HEK293 (cell line): Measurements from ENCODE around the gene INHBB.

Experiments
- CTCF ChIA-PET: fragments of 350-600 bp; formaldehyde crosslinking; extraction: SDS; loops from one replicate; lab custom pipeline; 2021; ENCODE audit warnings: antibody characterized with exemption; lab: Yijun Ruan, JAX
- POLR2A ChIA-PET: fragments of 300-600 bp; formaldehyde crosslinking; extraction: SDS; loops from one replicate; lab custom pipeline; 2020; ENCODE audit warnings: antibody characterized with exemption, inconsistent platforms; lab: Yijun Ruan, JAX
- H3K27ac ChIP-seq: fragments of 200-500 bp; sonication (Bioruptor generic); 2 replicates; pipeline ENCODE4 v1.5.1; 2014; ENCODE audit warnings: low read depth, low read length, control low read depth, inconsistent platforms; ENCODE audit errors: extremely low read depth
- H3K36me3 ChIP-seq, 2 experiments: fragments of 200-500 bp in 1 of 2; sonication (Bioruptor generic) in 1 of 2; 1 replicate in 1 of 2; 2 replicates in 1 of 2; pipeline ENCODE4 v1.5.1; 2014 to 2017; ENCODE audit warnings: inconsistent platforms in 2 of 2, low read length in 2 of 2; ENCODE audit not compliant: control insufficient read depth in 2 of 2, insufficient read depth in 1 of 2
- H3K4me1 ChIP-seq: fragments of 200-500 bp; sonication (Bioruptor generic); 2 replicates; pipeline ENCODE4 v1.5.1; 2014; ENCODE audit warnings: mild to moderate bottlenecking, low read length, inconsistent platforms; ENCODE audit not compliant: control insufficient read depth, insufficient read depth
- H3K4me3 ChIP-seq: 2 replicates; pipeline ENCODE4 v1.5.1; 2011; ENCODE audit warnings: low read depth, mild to moderate bottlenecking, control low read depth, low read length, moderate library complexity
- H3K9me3 ChIP-seq: fragments of 200-500 bp; sonication (Bioruptor generic); 2 replicates; pipeline ENCODE4 v1.5.1; 2014; ENCODE audit warnings: low read depth, low read length, inconsistent platforms; ENCODE audit not compliant: control insufficient read depth, insufficient read depth
- GLIS2 ChIP-seq: fragments of 450-650 bp; formaldehyde crosslinking; IDR thresholded peaks from 2 replicates; pipeline ENCODE4 v1.5.1; 2016; ENCODE audit warnings: missing biosample characterization, missing genetic modification characterization
- ZBTB1 ChIP-seq: fragments of 450-650 bp; formaldehyde crosslinking; IDR thresholded peaks from 2 replicates; pipeline ENCODE4 v1.5.1; 2016; ENCODE audit warnings: missing biosample characterization, missing genetic modification characterization
- ZBTB7A ChIP-seq: fragments of 450-650 bp; formaldehyde crosslinking; IDR thresholded peaks from 2 replicates; pipeline ENCODE4 v1.5.1; 2016; ENCODE audit warnings: low read depth, missing biosample characterization, missing genetic modification characterization
- ZFP3 ChIP-seq: fragments of 450-650 bp; formaldehyde crosslinking; IDR thresholded peaks from 2 replicates; pipeline ENCODE4 v1.5.1; 2016; ENCODE audit warnings: low read depth, missing biosample characterization, missing genetic modification characterization
- ZFP41 ChIP-seq: fragments of 450-650 bp; formaldehyde crosslinking; IDR thresholded peaks from 2 replicates; pipeline ENCODE4 v1.5.1; 2016; ENCODE audit warnings: missing biosample characterization, missing genetic modification characterization, borderline replicate concordance
- ZIC2 ChIP-seq: fragments of 450-650 bp; formaldehyde crosslinking; IDR thresholded peaks from 2 replicates; pipeline ENCODE4 v1.5.1; 2016; ENCODE audit warnings: missing biosample characterization, missing genetic modification characterization
- ZNF174 ChIP-seq: fragments of 450-650 bp; formaldehyde crosslinking; IDR thresholded peaks from 2 replicates; pipeline ENCODE4 v1.5.0; 2017; ENCODE audit warnings: missing biosample characterization, mild to moderate bottlenecking, missing genetic modification characterization
- ZNF184 ChIP-seq: fragments of 450-650 bp; IDR thresholded peaks from 2 replicates; pipeline ENCODE4 v1.5.1; 2018; ENCODE audit warnings: missing biosample characterization, mild to moderate bottlenecking, missing genetic modification characterization
- ZNF274 ChIP-seq, 2 experiments: fragments of 200-500 bp in 1 of 2; fragments of 450-650 bp in 1 of 2; sonication (Bioruptor generic) in 1 of 2; formaldehyde crosslinking in 1 of 2; IDR thresholded peaks; 2 replicates each; pipeline versions ENCODE4 v1.5.1 to v1.6.1; 2014 to 2016; ENCODE audit warnings: borderline replicate concordance in 1 of 2, inconsistent platforms in 1 of 2, low read length in 1 of 2, missing biosample characterization in 1 of 2, missing genetic modification characterization in 1 of 2
- ZNF335 ChIP-seq: fragments of 450-650 bp; formaldehyde crosslinking; conservative IDR thresholded peaks from 2 replicates; pipeline ENCODE4 v1.5.1; 2016; ENCODE audit warnings: missing biosample characterization, missing genetic modification characterization
- ZNF48 ChIP-seq: fragments of 450-650 bp; formaldehyde crosslinking; IDR thresholded peaks from 2 replicates; pipeline ENCODE4 v1.5.1; 2016; ENCODE audit warnings: missing biosample characterization, missing genetic modification characterization
- ZNF600 ChIP-seq: fragments of 450-650 bp; formaldehyde crosslinking; IDR thresholded peaks from 2 replicates; pipeline ENCODE4 v1.5.1; 2016; ENCODE audit warnings: missing biosample characterization, missing genetic modification characterization
- ZNF791 ChIP-seq: fragments of 450-650 bp; formaldehyde crosslinking; IDR thresholded peaks from 2 replicates; pipeline ENCODE4 v1.5.1; 2016; ENCODE audit warnings: missing biosample characterization, missing genetic modification characterization
- TF ChIP-seq, protein P1 (sequence below): fragments of 450-650 bp; formaldehyde crosslinking; IDR thresholded peaks from 2 replicates; pipeline ENCODE4 v1.5.1; 2017; ENCODE audit warnings: missing biosample characterization, missing genetic modification characterization
- TF ChIP-seq, protein P2 (sequence below): fragments of 450-650 bp; formaldehyde crosslinking; IDR thresholded peaks from 2 replicates; pipeline ENCODE4 v1.5.1; 2017; ENCODE audit warnings: missing biosample characterization, missing genetic modification characterization
- TF ChIP-seq, protein P3 (sequence below): fragments of 450-650 bp; formaldehyde crosslinking; IDR thresholded peaks from 2 replicates; pipeline ENCODE4 v1.5.1; 2016; ENCODE audit warnings: missing biosample characterization, missing genetic modification characterization
- TF ChIP-seq, protein P4 (sequence below): fragments of 450-650 bp; formaldehyde crosslinking; IDR thresholded peaks from 2 replicates; pipeline ENCODE4 v1.5.1; 2016; ENCODE audit warnings: missing biosample characterization, missing genetic modification characterization
- TF ChIP-seq, protein P5 (sequence below): fragments of 450-650 bp; formaldehyde crosslinking; IDR thresholded peaks from 2 replicates; pipeline ENCODE4 v1.5.1; 2016; ENCODE audit warnings: missing biosample characterization, missing genetic modification characterization
- TF ChIP-seq, protein P6 (sequence below): fragments of 450-650 bp; formaldehyde crosslinking; IDR thresholded peaks from 2 replicates; pipeline ENCODE4 v1.5.0; 2017; ENCODE audit warnings: missing biosample characterization, missing genetic modification characterization, borderline replicate concordance
- TF ChIP-seq, protein P7 (sequence below): fragments of 450-650 bp; formaldehyde crosslinking; IDR thresholded peaks from 2 replicates; pipeline ENCODE4 v1.5.1; 2016; ENCODE audit warnings: missing biosample characterization, missing genetic modification characterization

Gene INHBB

DNA sequence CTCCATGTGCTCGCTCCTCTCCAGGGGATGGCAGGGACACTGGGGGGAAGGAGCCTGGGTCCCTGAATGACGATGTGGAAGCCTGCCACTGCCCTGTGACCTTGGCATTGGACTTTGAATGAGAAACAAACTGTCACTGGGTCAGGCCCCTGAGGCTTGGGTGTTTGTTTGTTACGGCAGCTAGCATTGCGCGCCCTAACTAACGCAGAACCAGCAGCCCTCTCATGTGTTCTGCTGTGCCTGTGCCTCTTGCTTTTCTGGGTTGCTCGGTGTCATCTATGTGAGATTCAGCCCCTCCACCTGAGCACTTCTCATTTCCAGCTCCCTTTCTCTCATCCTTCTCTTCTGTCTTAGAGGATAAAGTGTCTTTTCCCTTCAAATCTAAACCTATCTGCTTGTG, 23.6 kb upstream of the INHBB start (continued):
- TF ChIP-seq, protein P1, sequence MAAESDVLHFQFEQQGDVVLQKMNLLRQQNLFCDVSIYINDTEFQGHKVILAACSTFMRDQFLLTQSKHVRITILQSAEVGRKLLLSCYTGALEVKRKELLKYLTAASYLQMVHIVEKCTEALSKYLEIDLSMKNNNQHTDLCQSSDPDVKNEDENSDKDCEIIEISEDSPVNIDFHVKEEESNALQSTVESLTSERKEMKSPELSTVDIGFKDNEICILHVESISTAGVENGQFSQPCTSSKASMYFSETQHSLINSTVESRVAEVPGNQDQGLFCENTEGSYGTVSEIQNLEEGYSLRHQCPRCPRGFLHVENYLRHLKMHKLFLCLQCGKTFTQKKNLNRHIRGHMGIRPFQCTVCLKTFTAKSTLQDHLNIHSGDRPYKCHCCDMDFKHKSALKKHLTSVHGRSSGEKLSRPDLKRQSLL (tag by site-specific recombination) = no peak
- TF ChIP-seq, protein P2, sequence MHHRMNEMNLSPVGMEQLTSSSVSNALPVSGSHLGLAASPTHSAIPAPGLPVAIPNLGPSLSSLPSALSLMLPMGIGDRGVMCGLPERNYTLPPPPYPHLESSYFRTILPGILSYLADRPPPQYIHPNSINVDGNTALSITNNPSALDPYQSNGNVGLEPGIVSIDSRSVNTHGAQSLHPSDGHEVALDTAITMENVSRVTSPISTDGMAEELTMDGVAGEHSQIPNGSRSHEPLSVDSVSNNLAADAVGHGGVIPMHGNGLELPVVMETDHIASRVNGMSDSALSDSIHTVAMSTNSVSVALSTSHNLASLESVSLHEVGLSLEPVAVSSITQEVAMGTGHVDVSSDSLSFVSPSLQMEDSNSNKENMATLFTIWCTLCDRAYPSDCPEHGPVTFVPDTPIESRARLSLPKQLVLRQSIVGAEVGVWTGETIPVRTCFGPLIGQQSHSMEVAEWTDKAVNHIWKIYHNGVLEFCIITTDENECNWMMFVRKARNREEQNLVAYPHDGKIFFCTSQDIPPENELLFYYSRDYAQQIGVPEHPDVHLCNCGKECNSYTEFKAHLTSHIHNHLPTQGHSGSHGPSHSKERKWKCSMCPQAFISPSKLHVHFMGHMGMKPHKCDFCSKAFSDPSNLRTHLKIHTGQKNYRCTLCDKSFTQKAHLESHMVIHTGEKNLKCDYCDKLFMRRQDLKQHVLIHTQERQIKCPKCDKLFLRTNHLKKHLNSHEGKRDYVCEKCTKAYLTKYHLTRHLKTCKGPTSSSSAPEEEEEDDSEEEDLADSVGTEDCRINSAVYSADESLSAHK = no peak
- no peak for TF ChIP-seq ZFP41 (tag by site-specific recombination)

DNA sequence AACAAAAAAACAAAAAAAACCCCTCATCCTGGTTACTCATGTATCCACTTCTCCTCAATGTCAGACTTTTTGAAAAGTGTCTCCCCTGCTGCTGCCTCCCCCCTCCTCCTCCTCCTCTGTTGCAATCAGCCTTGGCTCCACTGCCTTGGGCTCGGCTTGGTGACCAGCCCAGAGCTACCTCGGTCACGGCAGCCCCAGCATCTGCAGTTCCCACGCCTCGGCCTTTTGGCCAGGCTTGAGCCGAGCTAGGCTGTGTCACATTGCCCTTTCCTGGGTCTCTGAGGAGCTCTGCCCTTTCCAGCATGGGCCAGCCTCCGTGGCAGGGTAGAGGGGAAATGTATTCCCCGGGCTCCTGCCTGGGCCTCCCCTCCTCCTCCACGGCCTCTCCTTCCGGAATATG, 22.7 kb upstream of the INHBB start:
- ChIA-PET POLR2A (no interaction called here), CTCF (interaction anchor here (0.6 to 2.8 kb wide), 7 partner anchors 9 to 804 kb away, joined by 3 to 14 read pairs (median 3); no protein-coding TSS in a partner anchor)
- H3K36me3 ChIP-seq = no peaks in the 10 kb centered on the region
- no peaks in the 10 kb centered on the region for H3K9me3 ChIP-seq
- no peaks in the 10 kb centered on the region for H3K4me1 ChIP-seq
- H3K27ac ChIP-seq = no peak overlapping the region
- H3K4me3 ChIP-seq = no peak overlapping the region
- TF ChIP-seq, protein P3, sequence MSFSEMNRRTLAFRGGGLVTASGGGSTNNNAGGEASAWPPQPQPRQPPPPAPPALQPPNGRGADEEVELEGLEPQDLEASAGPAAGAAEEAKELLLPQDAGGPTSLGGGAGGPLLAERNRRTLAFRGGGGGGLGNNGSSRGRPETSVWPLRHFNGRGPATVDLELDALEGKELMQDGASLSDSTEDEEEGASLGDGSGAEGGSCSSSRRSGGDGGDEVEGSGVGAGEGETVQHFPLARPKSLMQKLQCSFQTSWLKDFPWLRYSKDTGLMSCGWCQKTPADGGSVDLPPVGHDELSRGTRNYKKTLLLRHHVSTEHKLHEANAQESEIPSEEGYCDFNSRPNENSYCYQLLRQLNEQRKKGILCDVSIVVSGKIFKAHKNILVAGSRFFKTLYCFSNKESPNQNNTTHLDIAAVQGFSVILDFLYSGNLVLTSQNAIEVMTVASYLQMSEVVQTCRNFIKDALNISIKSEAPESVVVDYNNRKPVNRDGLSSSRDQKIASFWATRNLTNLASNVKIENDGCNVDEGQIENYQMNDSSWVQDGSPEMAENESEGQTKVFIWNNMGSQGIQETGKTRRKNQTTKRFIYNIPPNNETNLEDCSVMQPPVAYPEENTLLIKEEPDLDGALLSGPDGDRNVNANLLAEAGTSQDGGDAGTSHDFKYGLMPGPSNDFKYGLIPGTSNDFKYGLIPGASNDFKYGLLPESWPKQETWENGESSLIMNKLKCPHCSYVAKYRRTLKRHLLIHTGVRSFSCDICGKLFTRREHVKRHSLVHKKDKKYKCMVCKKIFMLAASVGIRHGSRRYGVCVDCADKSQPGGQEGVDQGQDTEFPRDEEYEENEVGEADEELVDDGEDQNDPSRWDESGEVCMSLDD (tag by site-specific recombination) = no peak
- TF ChIP-seq ZBTB1 (tag by site-specific recombination) (no peak), ZNF791 (no peak), ZIC2 (tag by site-specific recombination) (no peak), GLIS2 (no peak), ZNF335 (tag by site-specific recombination) (no peak), ZFP3 (no peak), ZNF184 (tag by site-specific recombination) (no peak), ZNF174 (tag by site-specific recombination) (no peak), ZBTB7A (tag by site-specific recombination) (no peak), ZNF48 (tag by site-specific recombination) (no peak), ZNF600 (no peak), ZNF274 (IDR thresholded peaks at IDR 0.05; ENCODE audit: low read length) (no peak), ZNF274 (tag by site-specific recombination; IDR thresholded peaks at IDR 0.05; ENCODE audit: borderline replicate concordance) (no peak)
- TF ChIP-seq, protein P4, sequence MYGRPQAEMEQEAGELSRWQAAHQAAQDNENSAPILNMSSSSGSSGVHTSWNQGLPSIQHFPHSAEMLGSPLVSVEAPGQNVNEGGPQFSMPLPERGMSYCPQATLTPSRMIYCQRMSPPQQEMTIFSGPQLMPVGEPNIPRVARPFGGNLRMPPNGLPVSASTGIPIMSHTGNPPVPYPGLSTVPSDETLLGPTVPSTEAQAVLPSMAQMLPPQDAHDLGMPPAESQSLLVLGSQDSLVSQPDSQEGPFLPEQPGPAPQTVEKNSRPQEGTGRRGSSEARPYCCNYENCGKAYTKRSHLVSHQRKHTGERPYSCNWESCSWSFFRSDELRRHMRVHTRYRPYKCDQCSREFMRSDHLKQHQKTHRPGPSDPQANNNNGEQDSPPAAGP (tag by site-specific recombination) = no peak
- TF ChIP-seq, protein P5, sequence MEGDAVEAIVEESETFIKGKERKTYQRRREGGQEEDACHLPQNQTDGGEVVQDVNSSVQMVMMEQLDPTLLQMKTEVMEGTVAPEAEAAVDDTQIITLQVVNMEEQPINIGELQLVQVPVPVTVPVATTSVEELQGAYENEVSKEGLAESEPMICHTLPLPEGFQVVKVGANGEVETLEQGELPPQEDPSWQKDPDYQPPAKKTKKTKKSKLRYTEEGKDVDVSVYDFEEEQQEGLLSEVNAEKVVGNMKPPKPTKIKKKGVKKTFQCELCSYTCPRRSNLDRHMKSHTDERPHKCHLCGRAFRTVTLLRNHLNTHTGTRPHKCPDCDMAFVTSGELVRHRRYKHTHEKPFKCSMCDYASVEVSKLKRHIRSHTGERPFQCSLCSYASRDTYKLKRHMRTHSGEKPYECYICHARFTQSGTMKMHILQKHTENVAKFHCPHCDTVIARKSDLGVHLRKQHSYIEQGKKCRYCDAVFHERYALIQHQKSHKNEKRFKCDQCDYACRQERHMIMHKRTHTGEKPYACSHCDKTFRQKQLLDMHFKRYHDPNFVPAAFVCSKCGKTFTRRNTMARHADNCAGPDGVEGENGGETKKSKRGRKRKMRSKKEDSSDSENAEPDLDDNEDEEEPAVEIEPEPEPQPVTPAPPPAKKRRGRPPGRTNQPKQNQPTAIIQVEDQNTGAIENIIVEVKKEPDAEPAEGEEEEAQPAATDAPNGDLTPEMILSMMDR = no peak
- TF ChIP-seq, protein P6, sequence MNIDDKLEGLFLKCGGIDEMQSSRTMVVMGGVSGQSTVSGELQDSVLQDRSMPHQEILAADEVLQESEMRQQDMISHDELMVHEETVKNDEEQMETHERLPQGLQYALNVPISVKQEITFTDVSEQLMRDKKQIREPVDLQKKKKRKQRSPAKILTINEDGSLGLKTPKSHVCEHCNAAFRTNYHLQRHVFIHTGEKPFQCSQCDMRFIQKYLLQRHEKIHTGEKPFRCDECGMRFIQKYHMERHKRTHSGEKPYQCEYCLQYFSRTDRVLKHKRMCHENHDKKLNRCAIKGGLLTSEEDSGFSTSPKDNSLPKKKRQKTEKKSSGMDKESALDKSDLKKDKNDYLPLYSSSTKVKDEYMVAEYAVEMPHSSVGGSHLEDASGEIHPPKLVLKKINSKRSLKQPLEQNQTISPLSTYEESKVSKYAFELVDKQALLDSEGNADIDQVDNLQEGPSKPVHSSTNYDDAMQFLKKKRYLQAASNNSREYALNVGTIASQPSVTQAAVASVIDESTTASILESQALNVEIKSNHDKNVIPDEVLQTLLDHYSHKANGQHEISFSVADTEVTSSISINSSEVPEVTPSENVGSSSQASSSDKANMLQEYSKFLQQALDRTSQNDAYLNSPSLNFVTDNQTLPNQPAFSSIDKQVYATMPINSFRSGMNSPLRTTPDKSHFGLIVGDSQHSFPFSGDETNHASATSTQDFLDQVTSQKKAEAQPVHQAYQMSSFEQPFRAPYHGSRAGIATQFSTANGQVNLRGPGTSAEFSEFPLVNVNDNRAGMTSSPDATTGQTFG (tag by site-specific recombination) = no peak
- TF ChIP-seq, protein P7, sequence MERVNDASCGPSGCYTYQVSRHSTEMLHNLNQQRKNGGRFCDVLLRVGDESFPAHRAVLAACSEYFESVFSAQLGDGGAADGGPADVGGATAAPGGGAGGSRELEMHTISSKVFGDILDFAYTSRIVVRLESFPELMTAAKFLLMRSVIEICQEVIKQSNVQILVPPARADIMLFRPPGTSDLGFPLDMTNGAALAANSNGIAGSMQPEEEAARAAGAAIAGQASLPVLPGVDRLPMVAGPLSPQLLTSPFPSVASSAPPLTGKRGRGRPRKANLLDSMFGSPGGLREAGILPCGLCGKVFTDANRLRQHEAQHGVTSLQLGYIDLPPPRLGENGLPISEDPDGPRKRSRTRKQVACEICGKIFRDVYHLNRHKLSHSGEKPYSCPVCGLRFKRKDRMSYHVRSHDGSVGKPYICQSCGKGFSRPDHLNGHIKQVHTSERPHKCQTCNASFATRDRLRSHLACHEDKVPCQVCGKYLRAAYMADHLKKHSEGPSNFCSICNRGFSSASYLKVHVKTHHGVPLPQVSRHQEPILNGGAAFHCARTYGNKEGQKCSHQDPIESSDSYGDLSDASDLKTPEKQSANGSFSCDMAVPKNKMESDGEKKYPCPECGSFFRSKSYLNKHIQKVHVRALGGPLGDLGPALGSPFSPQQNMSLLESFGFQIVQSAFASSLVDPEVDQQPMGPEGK (tag by site-specific recombination) = no peak
